Measurements from ENCODE around the gene RPP25.
A peak's percentile ranks its signal among the peaks of the same experiment; 100 is the strongest.

The RPP25 gene

GRCh38 chr15:74956648-74957475 is at the start of gene RPP25:
Gene RPP25, minus strand, starts transcription at chr15:74956772. Its CDS starts 189 bp downstream, at chr15:74956583.
- DNase-seq (ENCODE audit: extremely low read depth in 1 of 2, low read depth in 1 of 2) = peak in 1 of 2 donors; percentile 53

GRCh38 chr15:75002398-75002797 is 45.8 kb upstream of the RPP25 start:
- no peak for DNase-seq (ENCODE audit: extremely low read depth in 1 of 2, low read depth in 1 of 2)

DNA sequence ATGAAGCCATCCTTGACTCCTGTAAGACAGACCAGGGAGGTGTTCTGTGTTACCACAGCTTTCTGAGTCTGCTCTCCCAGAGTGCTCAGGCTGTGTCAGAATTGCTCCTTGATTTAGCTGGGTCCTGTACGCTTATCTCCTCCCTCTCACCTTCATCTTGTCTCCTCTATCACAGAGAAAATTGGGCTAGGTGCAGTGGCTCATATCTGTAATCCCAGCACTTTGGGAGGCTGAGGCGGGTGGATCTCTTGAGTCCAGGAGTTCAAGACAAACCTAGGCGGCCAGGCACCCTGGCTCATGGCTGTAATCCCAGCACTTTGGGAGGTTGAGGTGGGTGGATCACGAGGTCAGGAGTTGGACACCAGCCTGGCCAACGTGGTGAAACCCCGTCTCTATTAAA is 44.7 kb upstream of the RPP25 start:
- DNase-seq (ENCODE audit: extremely low read depth in 1 of 2, low read depth in 1 of 2) = no peak

- DNase-seq (ENCODE audit: extremely low read depth in 1 of 2, low read depth in 1 of 2) = no peak
Observed at GRCh38 chr15:74997543-74997942, 41.0 kb upstream of the RPP25 start.

DNA sequence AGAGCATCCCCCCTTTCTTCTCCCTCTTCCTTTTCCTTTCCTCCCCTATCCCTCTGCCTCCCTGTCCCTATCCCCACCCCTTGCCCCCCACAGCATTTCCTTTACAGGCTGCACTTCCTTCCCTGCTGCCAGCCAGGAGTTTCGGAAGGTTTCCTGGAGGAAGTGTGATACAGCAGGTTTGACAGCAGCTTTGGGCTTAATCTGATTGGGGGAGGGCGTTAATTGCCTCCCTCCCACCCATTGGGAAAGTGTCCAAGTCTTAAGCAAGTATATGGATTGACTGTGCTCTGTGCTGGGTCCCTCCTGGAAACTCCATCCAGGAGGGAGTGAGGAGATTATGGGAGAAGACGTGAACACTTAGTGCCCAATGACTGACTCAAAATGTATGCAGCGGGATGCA is 40.6 kb upstream of the RPP25 start:
- no peak for DNase-seq (ENCODE audit: extremely low read depth in 1 of 2, low read depth in 1 of 2)

- no peak for DNase-seq (ENCODE audit: extremely low read depth in 1 of 2, low read depth in 1 of 2)
Observed at GRCh38 chr15:74995779-74996765, 39.5 kb upstream of the RPP25 start.

GRCh38 chr15:74995182-74995778 is 38.7 kb upstream of the RPP25 start, which contains the start of gene SCAMP5:
Gene SCAMP5, plus strand, starts transcription at chr15:74995563. Its CDS starts 16,277 bp downstream, at chr15:75011840.
- peak; percentile 74 to 76 for DNase-seq (ENCODE audit: extremely low read depth in 1 of 2, low read depth in 1 of 2)

GRCh38 chr15:74994685-74995084 is 38.1 kb upstream of the RPP25 start:
- no peak for DNase-seq (ENCODE audit: extremely low read depth in 1 of 2, low read depth in 1 of 2)

- no peak for DNase-seq (ENCODE audit: extremely low read depth in 1 of 2, low read depth in 1 of 2)
Observed at GRCh38 chr15:74994236-74994635, 37.7 kb upstream of the RPP25 start.

DNA sequence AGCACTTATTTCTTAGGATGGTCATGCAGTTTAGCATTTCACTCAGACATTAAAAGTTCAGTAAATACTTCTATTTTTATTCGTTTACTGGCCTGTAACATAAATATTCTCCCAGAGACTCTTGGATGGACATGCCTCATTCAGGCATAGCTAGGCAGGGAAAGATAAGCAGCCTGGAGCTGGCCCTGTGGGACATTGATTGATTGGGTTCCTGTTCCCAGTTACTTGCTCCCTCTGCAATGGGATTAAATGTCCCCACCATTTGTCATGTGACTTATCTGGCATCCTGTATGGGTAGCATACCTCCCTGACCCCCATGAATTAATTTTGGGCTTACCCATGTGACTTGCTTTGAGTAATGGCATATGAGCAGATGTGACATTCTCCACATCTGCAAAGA is 36.0 kb upstream of the RPP25 start:
- no peak for DNase-seq (ENCODE audit: extremely low read depth in 1 of 2, low read depth in 1 of 2)

- DNase-seq (ENCODE audit: extremely low read depth in 1 of 2, low read depth in 1 of 2) = no peak
Observed at GRCh38 chr15:74989527-74989926, 33.0 kb upstream of the RPP25 start.

GRCh38 chr15:74988007-74988800 is 31.6 kb upstream of the RPP25 start:
- DNase-seq (ENCODE audit: extremely low read depth in 1 of 2, low read depth in 1 of 2) = no peak

GRCh38 chr15:74983725-74984231 is 27.2 kb upstream of the RPP25 start:
- DNase-seq (ENCODE audit: extremely low read depth in 1 of 2, low read depth in 1 of 2) = no peak

DNA sequence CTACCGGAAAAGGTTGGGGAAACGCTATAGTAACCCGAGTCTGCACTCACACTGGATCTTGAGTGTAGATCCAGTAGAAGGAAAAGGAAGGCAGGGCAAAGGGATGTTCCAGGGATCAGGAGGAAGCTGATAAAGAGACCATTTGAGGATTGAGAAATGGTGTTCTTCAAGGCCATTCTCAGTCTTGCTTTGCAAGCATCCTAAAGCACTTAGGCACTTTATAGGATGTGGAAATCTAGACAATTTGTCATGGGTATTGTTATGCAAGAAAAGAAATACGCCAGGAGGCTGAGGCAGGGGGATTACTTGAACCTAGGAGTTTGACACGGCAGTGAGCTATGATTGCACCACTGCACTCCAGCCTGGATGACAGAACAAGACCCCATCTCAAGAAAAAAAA is 25.6 kb upstream of the RPP25 start:
- no peak for DNase-seq (ENCODE audit: extremely low read depth in 1 of 2, low read depth in 1 of 2)

GRCh38 chr15:74978503-74978902 is 21.9 kb upstream of the RPP25 start:
- DNase-seq (ENCODE audit: extremely low read depth in 1 of 2, low read depth in 1 of 2) = no peak

- no peak for DNase-seq (ENCODE audit: extremely low read depth in 1 of 2, low read depth in 1 of 2)
Observed at GRCh38 chr15:74978077-74978476, 21.5 kb upstream of the RPP25 start.

DNA sequence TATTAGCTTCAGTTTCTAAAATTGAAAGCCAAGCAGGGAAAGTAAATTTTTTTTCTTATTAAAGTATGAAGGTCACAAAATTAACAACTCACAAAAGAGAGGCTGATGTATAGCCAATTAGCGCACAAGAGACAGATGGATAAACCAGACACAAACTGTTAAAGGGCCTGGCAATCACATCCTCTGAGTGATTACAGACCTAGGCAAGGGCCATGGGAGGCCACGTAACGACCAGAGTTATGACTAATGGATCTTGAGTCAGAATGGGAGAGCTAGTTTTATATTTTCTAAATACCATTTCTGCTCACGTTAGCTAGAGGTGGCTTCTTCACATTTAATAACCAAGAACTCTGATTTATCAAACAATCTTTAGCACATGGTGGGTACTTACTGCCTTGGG is 21.0 kb upstream of the RPP25 start:
- no peak for DNase-seq (ENCODE audit: extremely low read depth in 1 of 2, low read depth in 1 of 2)

GRCh38 chr15:74976159-74976558 is 19.6 kb upstream of the RPP25 start:
- no peak for DNase-seq (ENCODE audit: extremely low read depth in 1 of 2, low read depth in 1 of 2)

GRCh38 chr15:74967670-74968069 is 11.1 kb upstream of the RPP25 start:
- DNase-seq (ENCODE audit: extremely low read depth in 1 of 2, low read depth in 1 of 2) = no peak

GRCh38 chr15:74964794-74965193 is 8.2 kb upstream of the RPP25 start:
- DNase-seq (ENCODE audit: extremely low read depth in 1 of 2, low read depth in 1 of 2) = no peak
